Esophagus squamous epithelium (tissue), 4 donors: ENCODE data around the gene MAU2.
A peak's percentile ranks its signal among the peaks of the same experiment; 100 is the strongest.

ENCODE experiments used
- POLR2A ChIP-seq, 4 donors: fragments of 450-650 bp; IDR thresholded peaks; one replicate each; pipeline ENCODE4 v1.6.1; 2017; ENCODE audit warnings: antibody characterized with exemption in 4 of 4, mild to moderate bottlenecking in 4 of 4, moderate library complexity in 3 of 4
- TF ChIP-seq, protein P1 (sequence below), 6 experiments: fragments of 450-650 bp in 4 of 6; fragments of 200-600 bp in 2 of 6; sonication (generic) in 2 of 6; IDR thresholded peaks; one replicate each; pipeline ENCODE4 v1.5.1; 2016 to 2019; ENCODE audit warnings: antibody characterized with exemption in 6 of 6, mild to moderate bottlenecking in 4 of 6, moderate library complexity in 4 of 6

GRCh38 chr19:19320361-19321140, at the start of gene MAU2, which contains the start of gene SUGP1:
- TF ChIP-seq, protein P1, sequence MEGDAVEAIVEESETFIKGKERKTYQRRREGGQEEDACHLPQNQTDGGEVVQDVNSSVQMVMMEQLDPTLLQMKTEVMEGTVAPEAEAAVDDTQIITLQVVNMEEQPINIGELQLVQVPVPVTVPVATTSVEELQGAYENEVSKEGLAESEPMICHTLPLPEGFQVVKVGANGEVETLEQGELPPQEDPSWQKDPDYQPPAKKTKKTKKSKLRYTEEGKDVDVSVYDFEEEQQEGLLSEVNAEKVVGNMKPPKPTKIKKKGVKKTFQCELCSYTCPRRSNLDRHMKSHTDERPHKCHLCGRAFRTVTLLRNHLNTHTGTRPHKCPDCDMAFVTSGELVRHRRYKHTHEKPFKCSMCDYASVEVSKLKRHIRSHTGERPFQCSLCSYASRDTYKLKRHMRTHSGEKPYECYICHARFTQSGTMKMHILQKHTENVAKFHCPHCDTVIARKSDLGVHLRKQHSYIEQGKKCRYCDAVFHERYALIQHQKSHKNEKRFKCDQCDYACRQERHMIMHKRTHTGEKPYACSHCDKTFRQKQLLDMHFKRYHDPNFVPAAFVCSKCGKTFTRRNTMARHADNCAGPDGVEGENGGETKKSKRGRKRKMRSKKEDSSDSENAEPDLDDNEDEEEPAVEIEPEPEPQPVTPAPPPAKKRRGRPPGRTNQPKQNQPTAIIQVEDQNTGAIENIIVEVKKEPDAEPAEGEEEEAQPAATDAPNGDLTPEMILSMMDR (IDR thresholded peaks at IDR 0.05), result peak in 5 of 6 experiments; percentile 34 to 58 (median 49)
- TF ChIP-seq POLR2A (IDR thresholded peaks at IDR 0.05), result peak in 3 of 4 donors; percentile 8 to 53 (median 24)
